BJ (cell line): ENCODE data around the gene ANKRD61. TPM values are rescaled to one million over a fixed set of nuclear protein-coding genes. Genes with fewer than 3 reads are reported as not detected.
"Not testable (repeated sequence)": the region's sequence is repeated elsewhere in the genome, so short reads cannot be mapped to it uniquely, and the experiment has no call there.

Source experiments
- CTCF ChIA-PET: fragments of 350-600 bp; formaldehyde crosslinking; extraction: SDS; loops from one replicate; lab custom pipeline; 2021; ENCODE audit warnings: antibody characterized with exemption, inconsistent platforms; lab: Yijun Ruan, JAX
- POLR2A ChIA-PET: fragments of 300-600 bp; sonication (Branson Sonifier 250); formaldehyde crosslinking; extraction: SDS; loops from one replicate; lab custom pipeline; 2021; ENCODE audit warnings: antibody characterized with exemption; lab: Charles Lee
- DNase-seq: peaks from one replicate; pipeline ENCODE4 v3.0.0-alpha.2; 2011; ENCODE audit warnings: low read depth
- H3K27me3 ChIP-seq: 2 replicates; pipeline ENCODE4 v1.6.0; 2011; ENCODE audit warnings: low read length; ENCODE audit not compliant: control insufficient read depth, insufficient read depth
- H3K36me3 ChIP-seq: 2 replicates; pipeline ENCODE4 v1.5.1; 2011; ENCODE audit warnings: low read length; ENCODE audit not compliant: control insufficient read depth, insufficient read depth
- H3K4me3 ChIP-seq: 2 replicates; pipeline ENCODE4 v1.5.1; 2011; ENCODE audit warnings: low read depth, mild to moderate bottlenecking, control low read depth, low read length
- CTCF ChIP-seq: IDR thresholded peaks from 2 replicates; pipeline ENCODE4 v1.5.1; 2011; ENCODE audit warnings: low read depth, mild to moderate bottlenecking, control low read depth, inconsistent platforms, low read length, moderate library complexity; ENCODE audit not compliant: insufficient read depth
- polyA minus RNA-seq: library from RNA; depleted of rRNA, polyadenylated mRNA; stranded (reverse); fragments of >200 nt; gene quantifications from 2 replicates; pipeline ENCODE4 v1.2.3, GENCODE V29; 2011; rRNA and poly(A)+ RNA removed
- polyA plus RNA-seq: library from polyadenylated mRNA; depleted of rRNA; stranded (reverse); fragments of >200 nt; gene quantifications from 2 replicates; pipeline ENCODE4 v1.2.3, GENCODE V29; 2011; rRNA removed

Gene ANKRD61
- 0.31 and 0.40 TPM in 2 replicates for polyA plus RNA-seq
- 0.15 and 0.47 TPM in 2 replicates for polyA minus RNA-seq

- Histone ChIP-seq H3K27me3 (no peaks in the 10 kb centered on the region), H3K4me3 (no peak within 1 kb of the TSS), H3K36me3 (peaks cover 33% of the 10 kb centered on the region)
- TF ChIP-seq CTCF = no peak
- no peak for DNase-seq
- ChIA-PET CTCF (no interaction called here), POLR2A (interaction anchor here (0.5 kb wide), 1 partner anchor 407 kb away, joined by 3 read pairs; no protein-coding TSS in a partner anchor)
These were observed at the start of gene ANKRD61 for GRCh38 chr7:6030988-6031387. Gene ANKRD61 (plus strand): TSS chr7:6031376. CDS start chr7:6031376, 0 bp downstream.

- CTCF ChIA-PET, H3K4me3 ChIP-seq, DNase-seq, H3K36me3 ChIP-seq, H3K27me3 ChIP-seq, POLR2A ChIA-PET: not testable (repeated sequence)
These were observed 44.1 kb upstream of the ANKRD61 start for GRCh38 chr7:5987061-5987460.

GRCh38 chr7:5997210-5997808 is 33.9 kb upstream of the ANKRD61 start:
- POLR2A ChIA-PET = interaction anchor here (0.6 to 0.8 kb wide), 5 partner anchors 11 to 585 kb away, joined by 3 to 24 read pairs (median 5); partner anchors contain the start of genes AIMP2 and PMS2
- peak; percentile 69 for TF ChIP-seq CTCF
- no peaks in the 10 kb centered on the region for H3K27me3 ChIP-seq
- H3K36me3 ChIP-seq = peaks cover 2% of the 10 kb centered on the region; the same call in 1 of the 2 replicates
- DNase-seq = no peak
- H3K4me3 ChIP-seq = no peak overlapping the region
- CTCF ChIA-PET = interaction anchor here (0.6 to 3.4 kb wide), 21 partner anchors 11 to 564 kb away, joined by 3 to 16 read pairs (median 3); partner anchors contain the start of genes AIMP2 and PMS2

- Histone ChIP-seq H3K27me3 (no peaks in the 10 kb centered on the region), H3K4me3 (no peak overlapping the region), H3K36me3 (peaks cover 1% of the 10 kb centered on the region)
- CTCF ChIA-PET = interaction anchor here (1.2 to 3.5 kb wide), 2 partner anchors 10 to 20 kb away, joined by 3 to 10 read pairs; no protein-coding TSS in a partner anchor
- POLR2A ChIA-PET = no interaction called here
- no peak for TF ChIP-seq CTCF
- DNase-seq = no peak
These were observed 23.8 kb upstream of the ANKRD61 start for GRCh38 chr7:6007386-6007785.

- H3K27me3 ChIP-seq, H3K36me3 ChIP-seq, DNase-seq: not testable (repeated sequence)
- POLR2A ChIA-PET = interaction anchor here (0.8 kb wide), 1 partner anchor 11 kb away, joined by 24 read pairs; no protein-coding TSS in a partner anchor
- CTCF ChIA-PET = interaction anchor here (1.2 to 3.5 kb wide), 2 partner anchors 10 to 20 kb away, joined by 3 to 10 read pairs; no protein-coding TSS in a partner anchor
- peak overlapping the region; percentile 84 for H3K4me3 ChIP-seq
These were observed 23.2 kb upstream of the ANKRD61 start for GRCh38 chr7:6007835-6008590.
